ENCODE data around the gene FABP3.

The FABP3 gene

DNA sequence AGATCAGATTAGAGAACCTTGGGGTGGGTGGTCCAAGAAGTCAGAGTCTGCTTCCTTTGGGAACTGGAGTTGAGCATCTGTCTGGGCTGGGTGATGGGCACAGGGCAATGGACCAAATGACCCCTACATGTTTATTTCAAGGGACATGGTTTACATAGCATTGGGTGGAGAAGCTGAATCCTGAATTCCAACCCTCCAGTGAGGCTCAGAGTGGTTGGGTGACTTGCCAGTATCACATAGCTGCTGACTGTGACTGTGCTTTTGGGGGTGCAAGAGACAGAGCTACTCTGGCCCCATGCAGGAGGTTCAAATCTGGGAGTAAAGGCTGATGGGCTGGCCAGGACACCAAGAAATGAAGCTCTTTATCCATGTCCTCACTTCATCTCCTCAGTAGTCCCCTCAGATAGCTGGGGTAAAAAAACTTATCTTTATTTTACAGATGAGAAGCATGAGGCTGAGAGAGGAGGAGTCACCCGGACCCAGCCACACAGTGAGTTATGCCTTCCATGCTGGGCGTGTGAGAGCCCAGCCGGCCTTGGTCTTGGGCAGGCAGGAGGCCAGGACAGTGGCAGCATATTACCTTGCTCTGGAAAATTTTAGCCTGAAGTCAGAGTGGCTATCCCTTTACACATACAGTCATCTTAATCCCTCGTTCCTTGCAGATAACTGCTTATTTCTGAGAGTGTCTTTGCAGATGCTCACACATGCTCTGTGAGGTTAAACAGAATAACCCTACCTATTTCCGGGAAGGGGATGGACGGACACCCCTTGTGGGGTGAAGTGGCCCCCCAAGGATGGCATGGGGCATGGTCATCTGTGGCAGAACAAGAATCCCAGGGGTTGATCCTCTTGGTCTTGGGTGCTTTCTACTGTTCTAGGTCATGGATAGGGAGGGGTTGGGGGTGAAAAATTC lies 37.3 kb upstream of the FABP3 start:
- H3K4me3 ChIP-seq (ENCODE audit: low read length): no peak overlapping the region
- TF ChIP-seq ZNF274 (IDR thresholded peaks at IDR 0.05; ENCODE audit: low read depth, low read length): no peak

GRCh38 chr1:31408788-31409318 lies 36.0 kb upstream of the FABP3 start:
- H3K4me3 ChIP-seq (ENCODE audit: low read length): no peak overlapping the region
- TF ChIP-seq ZNF274 (IDR thresholded peaks at IDR 0.05; ENCODE audit: low read depth, low read length): no peak

DNA sequence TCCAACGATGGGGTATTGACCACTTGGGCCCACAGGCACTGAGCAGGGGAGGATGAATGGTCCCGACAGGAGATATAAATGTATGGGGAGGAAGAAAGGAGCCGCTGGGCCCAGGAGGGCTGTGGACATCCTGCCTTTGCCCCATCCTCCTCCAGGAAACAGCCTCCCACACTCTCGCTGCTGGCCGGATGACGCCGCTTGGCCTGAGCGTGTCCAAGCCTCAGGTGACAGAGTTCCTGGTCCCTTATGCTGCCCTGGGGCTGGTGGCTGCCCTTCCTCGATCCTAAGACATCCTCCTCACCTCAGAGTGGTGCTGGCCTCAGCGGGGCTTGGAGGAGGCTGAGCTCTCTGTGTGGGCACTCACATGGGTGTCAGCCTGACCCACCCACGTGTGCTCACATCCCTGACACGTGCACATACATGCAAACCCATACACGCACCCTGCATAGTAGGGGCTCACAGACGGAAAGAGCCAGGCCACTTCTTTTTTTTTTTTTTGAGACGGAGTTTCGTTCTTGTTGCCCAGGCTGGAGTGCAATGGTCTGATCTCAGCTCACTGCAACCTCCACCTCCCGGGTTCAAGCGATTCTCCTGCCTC lies 34.3 kb upstream of the FABP3 start:
- no peak for TF ChIP-seq ZNF274 (IDR thresholded peaks at IDR 0.05; ENCODE audit: low read depth, low read length)
- no peak overlapping the region for H3K4me3 ChIP-seq (ENCODE audit: low read length)

- no peak overlapping the region for H3K4me3 ChIP-seq (ENCODE audit: low read length)
- no peak for TF ChIP-seq ZNF274 (IDR thresholded peaks at IDR 0.05; ENCODE audit: low read depth, low read length)
Measured at GRCh38 chr1:31405578-31406245, 32.8 kb upstream of the FABP3 start.

DNA sequence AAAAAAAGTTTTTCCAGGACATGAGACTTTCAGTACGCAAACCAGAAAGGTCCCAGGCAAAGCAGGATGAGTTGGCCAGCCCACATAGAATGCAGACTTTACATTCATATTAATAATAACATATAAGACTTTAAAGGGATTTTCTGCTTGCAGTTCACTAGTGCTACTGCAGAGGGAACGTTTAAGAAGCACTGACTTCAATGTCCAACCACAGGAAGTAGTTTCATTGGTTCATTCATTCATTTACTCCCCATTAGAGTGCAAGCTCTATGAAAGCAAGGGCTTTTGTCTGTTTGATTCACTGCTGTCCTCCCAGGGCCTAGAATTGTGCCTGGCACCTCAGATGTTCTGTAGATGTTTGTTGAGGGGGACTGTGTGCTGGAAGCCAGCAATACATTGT lies 28.4 kb upstream of the FABP3 start:
- no peak for TF ChIP-seq ZNF274 (IDR thresholded peaks at IDR 0.05; ENCODE audit: low read depth, low read length)
- no peak overlapping the region for H3K4me3 ChIP-seq (ENCODE audit: low read length)

GRCh38 chr1:31400393-31400792 lies 27.5 kb upstream of the FABP3 start:
- no peak for TF ChIP-seq ZNF274 (IDR thresholded peaks at IDR 0.05; ENCODE audit: low read depth, low read length)
- no peak overlapping the region for H3K4me3 ChIP-seq (ENCODE audit: low read length)

GRCh38 chr1:31399976-31400375 lies 27.1 kb upstream of the FABP3 start:
- no peak overlapping the region for H3K4me3 ChIP-seq (ENCODE audit: low read length)
- no peak for TF ChIP-seq ZNF274 (IDR thresholded peaks at IDR 0.05; ENCODE audit: low read depth, low read length)

- H3K4me3 ChIP-seq (ENCODE audit: low read length): no peak overlapping the region
- no peak for TF ChIP-seq ZNF274 (IDR thresholded peaks at IDR 0.05; ENCODE audit: low read depth, low read length)
Measured at GRCh38 chr1:31398246-31398645, 25.4 kb upstream of the FABP3 start.

- H3K4me3 ChIP-seq (ENCODE audit: low read length): no peak overlapping the region
- no peak for TF ChIP-seq ZNF274 (IDR thresholded peaks at IDR 0.05; ENCODE audit: low read depth, low read length)
Measured at GRCh38 chr1:31397360-31398095, 24.7 kb upstream of the FABP3 start.

- no peak for TF ChIP-seq ZNF274 (IDR thresholded peaks at IDR 0.05; ENCODE audit: low read depth, low read length)
- no peak overlapping the region for H3K4me3 ChIP-seq (ENCODE audit: low read length)
Measured at GRCh38 chr1:31396633-31397351, 23.9 kb upstream of the FABP3 start.

- no peak for TF ChIP-seq ZNF274 (IDR thresholded peaks at IDR 0.05; ENCODE audit: low read depth, low read length)
- peak overlapping the region; percentile 25; the same call in 1 of the 2 replicates for H3K4me3 ChIP-seq (ENCODE audit: low read length)
Measured at GRCh38 chr1:31394584-31395193, 21.8 kb upstream of the FABP3 start.

DNA sequence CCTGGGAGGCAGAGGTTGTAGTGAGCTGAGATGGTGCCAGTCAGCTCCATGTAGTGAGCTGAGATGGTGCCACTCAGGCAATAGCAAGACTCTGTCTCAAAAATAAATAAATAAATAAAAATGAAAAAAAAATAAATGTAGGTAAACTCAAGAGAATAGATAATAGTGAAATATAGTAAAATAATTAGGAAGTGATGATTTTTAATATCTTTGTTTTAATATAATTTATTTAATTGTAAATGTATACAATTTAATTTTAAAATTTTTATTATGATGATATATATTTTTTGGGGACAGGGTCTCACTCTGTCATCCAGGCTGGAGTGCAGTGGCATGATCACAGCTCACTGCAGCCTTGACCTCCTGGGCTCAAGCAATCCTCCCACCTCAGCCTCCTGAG lies 20.6 kb upstream of the FABP3 start:
- H3K4me3 ChIP-seq (ENCODE audit: low read length): no peak overlapping the region
- TF ChIP-seq ZNF274 (IDR thresholded peaks at IDR 0.05; ENCODE audit: low read depth, low read length): no peak

DNA sequence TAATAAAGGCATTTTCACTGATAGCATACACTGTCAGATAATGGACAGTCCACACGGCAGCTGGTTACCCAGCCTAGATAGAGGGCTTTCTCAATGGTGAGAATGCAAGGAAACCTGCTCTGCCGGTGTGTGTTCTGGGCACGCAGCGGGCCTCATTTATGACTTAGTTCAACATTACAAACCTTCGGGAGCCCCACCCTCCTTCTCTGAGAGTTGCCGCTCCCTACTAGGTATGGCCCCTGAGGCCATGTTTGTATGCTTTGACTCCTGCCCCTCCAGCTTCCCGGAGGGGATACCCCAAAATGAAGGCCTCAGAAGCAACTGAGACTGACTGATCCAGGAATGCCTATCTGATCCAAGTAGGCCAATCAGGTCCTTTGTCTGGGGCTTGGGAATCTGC lies 17.2 kb upstream of the FABP3 start:
- TF ChIP-seq ZNF274 (IDR thresholded peaks at IDR 0.05; ENCODE audit: low read depth, low read length): no peak
- no peak overlapping the region for H3K4me3 ChIP-seq (ENCODE audit: low read length)
